HG03460 (cell line): ENCODE measurements around the gene IL2RA.
"Not testable (repeated sequence)": the region's sequence is repeated elsewhere in the genome, so short reads cannot be mapped to it uniquely, and the experiment has no call there.

ENCODE experiments used
- ATAC-seq: cut with Tn5 transposase; IDR thresholded peaks from one replicate; pipeline ENCODE4 v1.9.1; 2021; ENCODE audit not compliant: unreplicated experiment

Gene IL2RA

GRCh38 chr10:6083523-6084475 is 21.6 kb upstream of the IL2RA start:
- ATAC-seq, result no peak

- no peak for ATAC-seq
Observed at GRCh38 chr10:6082496-6083395, 20.6 kb upstream of the IL2RA start.

GRCh38 chr10:6080417-6080973 is 18.3 kb upstream of the IL2RA start:
- no peak for ATAC-seq

GRCh38 chr10:6079044-6079443 is 16.9 kb upstream of the IL2RA start:
- no peak for ATAC-seq

- no peak for ATAC-seq
Observed at GRCh38 chr10:6077071-6077675, 15.0 kb upstream of the IL2RA start.

- ATAC-seq, result no peak
Observed at GRCh38 chr10:6074489-6075301, 12.5 kb upstream of the IL2RA start.

- peak; percentile 52 for ATAC-seq
Observed at GRCh38 chr10:6072215-6072934, 10.2 kb upstream of the IL2RA start.

GRCh38 chr10:6071181-6072175 is 9.3 kb upstream of the IL2RA start:
- no peak for ATAC-seq

GRCh38 chr10:6070660-6071059 is 8.5 kb upstream of the IL2RA start:
- no peak for ATAC-seq

GRCh38 chr10:6069081-6069931 is 7.1 kb upstream of the IL2RA start:
- ATAC-seq, result no peak

- ATAC-seq, result peak; percentile 54
Observed at GRCh38 chr10:6068422-6068821, 6.3 kb upstream of the IL2RA start.

- no peak for ATAC-seq
Observed at GRCh38 chr10:6068006-6068405, 5.8 kb upstream of the IL2RA start.

- ATAC-seq, result no peak
Observed at GRCh38 chr10:6067457-6067856, 5.3 kb upstream of the IL2RA start.

- ATAC-seq, result no peak
Observed at GRCh38 chr10:6065835-6066234, 3.7 kb upstream of the IL2RA start.

- no peak for ATAC-seq
Observed at GRCh38 chr10:6065406-6065805, 3.2 kb upstream of the IL2RA start.

- not testable (repeated sequence) for ATAC-seq
Observed at GRCh38 chr10:6064726-6065125, 2.6 kb upstream of the IL2RA start.

- ATAC-seq, result no peak
Observed at GRCh38 chr10:6064119-6064518, 2.0 kb upstream of the IL2RA start.
